ENCODE measurements around the gene POU3F1. TPM values are rescaled to one million over a fixed set of nuclear protein-coding genes. Genes with fewer than 3 reads are reported as not detected.
A peak's percentile ranks its signal among the peaks of the same experiment; 100 is the strongest.

POU3F1 gene
- total RNA-seq, 4 donors from 2014 or later: not detected

GRCh38 chr1:38005195-38006007 lies 41.2 kb downstream of the POU3F1 start, which contains the start of gene FHL3:
TSS of gene FHL3 (minus strand) at chr1:38005514. CDS start at chr1:37999412, 6,102 bp downstream.
- H3K4me1 ChIP-seq: peaks cover 11 to 27% of the 10 kb centered on the region in 2 donors
- intact Hi-C loops (cut with DNase I): loop anchor here (10.0 kb wide), 1 partner anchor 71 kb away; no protein-coding TSS in a partner anchor
- DNase-seq: peak; percentile 63 to 71

GRCh38 chr1:38004284-38005108 lies 42.1 kb downstream of the POU3F1 start:
- intact Hi-C loops (cut with DNase I): loop anchor here (10.0 kb wide), 1 partner anchor 70 kb away; no protein-coding TSS in a partner anchor
- TF ChIP-seq POLR2A (IDR thresholded peaks at IDR 0.05) (no peak), CTCF (IDR thresholded peaks at IDR 0.05) (no peak)
- Histone ChIP-seq H3K4me1 (peaks cover 11 to 34% of the 10 kb centered on the region in 2 donors), H3K4me3 (replicated peaks in 1 of 3) (peak overlapping the region in 2 of 3 donors; percentile 25 to 78), H3K27ac (peak overlapping the region in 2 of 3 donors; percentile 60 to 70), H3K9me3 (no peaks in the 10 kb centered on the region), H3K27me3 (no peaks in the 10 kb centered on the region), H3K36me3 (no peaks in the 10 kb centered on the region)
- WGBS, 2 donors: 20 to 24% methylated on average over 26 of the region's 26 CpGs
- no peak for DNase-seq

More at GRCh38 chr1:38005195-38006007, 41.2 kb downstream of the POU3F1 start, which contains the start of gene FHL3:
- 67% methylated on average over 1 of the region's 83 CpGs; no CpG with 5 or more reads in 1 of the 2 donors for WGBS, 2 donors
- Histone ChIP-seq H3K4me3 (replicated peaks in 1 of 3) (peak within 1 kb of the TSS in 2 of 3 donors; percentile 25 to 78), H3K9me3 (no peaks in the 10 kb centered on the region), H3K27me3 (no peaks in the 10 kb centered on the region), H3K27ac (peak within 1 kb of the TSS in 2 of 3 donors; percentile 60 to 70), H3K36me3 (no peaks in the 10 kb centered on the region)
- TF ChIP-seq CTCF (IDR thresholded peaks at IDR 0.05) (no peak), POLR2A (IDR thresholded peaks at IDR 0.05) (peak in 1 of 2 donors; percentile 45)

- Histone ChIP-seq H3K9me3 (no peaks in the 10 kb centered on the region), H3K27ac (peak overlapping the region in 2 of 3 donors; percentile 60 to 70), H3K4me1 (peaks cover 14 to 44% of the 10 kb centered on the region in 2 donors), H3K27me3 (no peaks in the 10 kb centered on the region), H3K36me3 (no peaks in the 10 kb centered on the region), H3K4me3 (replicated peaks in 1 of 3) (peak overlapping the region in 1 of 3 donors; percentile 78)
- TF ChIP-seq CTCF (IDR thresholded peaks at IDR 0.05) (no peak), POLR2A (IDR thresholded peaks at IDR 0.05) (no peak)
- 57 to 76% methylated on average over 4 to 8 of the region's 8 CpGs for WGBS, 2 donors
- no peak for DNase-seq
- intact Hi-C loops (cut with DNase I): loop anchor here (10.0 kb wide), 1 partner anchor 69 kb away; no protein-coding TSS in a partner anchor
These were observed 43.0 kb downstream of the POU3F1 start for GRCh38 chr1:38003261-38004250.

Data from thyroid gland (tissue), 4 donors.